Measurements from ENCODE around the gene TAMM41.

TAMM41 gene

GRCh38 chr3:11810276-11810675 lies 36.4 kb downstream of the TAMM41 start:
- no peak for TF ChIP-seq CTCF (IDR thresholded peaks at IDR 0.05; ENCODE audit: control insufficient read depth, extremely low read depth, insufficient read depth)
- no peak for DNase-seq (ENCODE audit: low read depth)
- H3K4me3 ChIP-seq (ENCODE audit: low read depth, low read length): no peak overlapping the region

DNA sequence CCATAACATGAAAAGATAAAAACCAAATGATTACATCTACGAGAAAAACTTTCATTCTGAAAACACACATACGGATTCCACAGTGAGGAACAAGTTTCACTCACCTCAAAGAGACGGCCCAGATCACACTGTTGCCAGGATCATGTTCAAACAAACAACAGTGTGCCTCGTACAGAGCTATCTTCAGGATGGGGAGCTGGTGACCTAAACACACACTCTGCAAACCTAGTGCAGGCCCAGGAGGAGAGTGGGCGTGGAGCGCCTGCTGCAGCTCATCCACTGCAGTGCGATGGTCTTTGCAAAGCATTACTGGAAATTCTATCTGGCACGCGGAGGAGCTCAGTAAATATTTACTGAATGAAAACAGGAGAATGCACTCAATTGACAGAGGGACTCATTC lies 38.5 kb downstream of the TAMM41 start:
- no peak overlapping the region for H3K4me3 ChIP-seq (ENCODE audit: low read depth, low read length)
- no peak for DNase-seq (ENCODE audit: low read depth)
- no peak for TF ChIP-seq CTCF (IDR thresholded peaks at IDR 0.05; ENCODE audit: control insufficient read depth, extremely low read depth, insufficient read depth)

DNA sequence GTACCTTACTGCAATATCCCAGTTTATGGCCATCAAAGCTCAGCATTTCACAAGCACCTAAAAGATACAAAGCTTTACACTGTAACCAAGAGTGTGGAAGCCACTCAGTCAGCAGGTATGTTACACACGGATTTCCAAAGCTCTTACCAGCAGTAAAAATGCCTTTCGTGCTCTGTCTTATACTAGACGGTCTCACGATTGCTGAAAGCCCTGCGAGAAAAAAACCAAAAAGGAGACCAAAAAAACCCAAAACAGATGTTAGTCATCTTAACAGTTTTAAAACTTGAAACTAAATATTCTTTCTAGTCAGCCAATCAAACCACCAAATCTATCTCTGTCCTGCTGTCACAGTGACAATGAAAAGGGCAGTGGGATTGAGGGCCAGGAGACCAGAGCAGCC lies 39.0 kb downstream of the TAMM41 start:
- DNase-seq (ENCODE audit: low read depth): no peak
- no peak for TF ChIP-seq CTCF (IDR thresholded peaks at IDR 0.05; ENCODE audit: control insufficient read depth, extremely low read depth, insufficient read depth)
- no peak overlapping the region for H3K4me3 ChIP-seq (ENCODE audit: low read depth, low read length)

DNA sequence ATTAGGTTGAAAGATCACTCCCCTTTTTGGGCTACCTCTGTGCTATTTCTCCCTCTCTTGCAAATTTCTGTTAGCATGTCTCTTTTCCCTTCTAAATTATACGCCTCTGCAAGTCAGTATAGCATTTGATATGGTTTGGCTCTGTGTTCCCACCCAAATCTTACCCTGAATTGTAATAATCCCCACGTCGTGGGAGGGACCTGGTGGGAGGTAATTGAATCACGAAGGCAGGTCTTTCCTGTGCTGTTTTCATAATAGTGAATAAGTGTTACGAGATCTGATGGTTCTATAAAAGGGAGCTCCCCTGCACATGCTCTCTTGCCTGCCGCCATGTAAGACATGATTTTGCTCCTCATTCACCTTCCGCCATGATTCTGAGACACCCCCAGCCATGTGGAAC lies 41.0 kb downstream of the TAMM41 start:
- no peak for TF ChIP-seq CTCF (IDR thresholded peaks at IDR 0.05; ENCODE audit: control insufficient read depth, extremely low read depth, insufficient read depth)
- no peak for DNase-seq (ENCODE audit: low read depth)
- H3K4me3 ChIP-seq (ENCODE audit: low read depth, low read length): no peak overlapping the region

- no peak overlapping the region for H3K4me3 ChIP-seq (ENCODE audit: low read depth, low read length)
- DNase-seq (ENCODE audit: low read depth): peak; percentile 81
- peak; percentile 77 for TF ChIP-seq CTCF (IDR thresholded peaks at IDR 0.05; ENCODE audit: control insufficient read depth, extremely low read depth, insufficient read depth)
These were observed 42.5 kb downstream of the TAMM41 start for GRCh38 chr3:11803977-11804892.

DNA sequence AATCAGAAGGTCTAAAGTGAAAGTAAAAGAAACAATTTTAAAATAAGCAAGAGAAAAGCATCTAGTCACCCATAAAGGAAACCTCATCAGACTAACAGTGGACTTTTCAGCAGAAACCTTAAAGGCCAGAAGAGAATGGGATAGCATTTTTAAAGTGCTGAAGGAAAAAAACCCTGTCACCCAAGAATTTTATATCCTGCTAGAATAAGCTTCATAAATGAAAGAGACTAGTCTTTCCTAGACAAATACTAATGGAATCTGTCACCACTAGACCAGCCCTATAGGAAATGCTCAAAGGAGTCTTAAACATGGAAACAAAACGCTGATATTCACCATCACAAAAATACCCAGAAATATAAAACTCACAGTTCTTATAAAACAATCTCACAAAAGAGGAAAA lies 46.9 kb downstream of the TAMM41 start:
- H3K4me3 ChIP-seq (ENCODE audit: low read depth, low read length): no peak overlapping the region
- no peak for TF ChIP-seq CTCF (IDR thresholded peaks at IDR 0.05; ENCODE audit: control insufficient read depth, extremely low read depth, insufficient read depth)
- DNase-seq (ENCODE audit: low read depth): no peak

GRCh38 chr3:11794927-11795326 lies 51.8 kb downstream of the TAMM41 start:
- no peak for TF ChIP-seq CTCF (IDR thresholded peaks at IDR 0.05; ENCODE audit: control insufficient read depth, extremely low read depth, insufficient read depth)
- no peak for DNase-seq (ENCODE audit: low read depth)

More at GRCh38 chr3:11794927-11795326, 51.8 kb downstream of the TAMM41 start:
- no peak overlapping the region for H3K4me3 ChIP-seq (ENCODE audit: low read depth, low read length)

Measured in LNCaP clone FGC (cell line).